Stimulated activated naive CD4-positive, alpha-beta T cell treated with Interleukin-2 at 50 U/mL for 16 hours (primary cell): ENCODE results near the gene PLCXD3.

ENCODE experiments used
- DNase-seq: peaks from one replicate; lab custom pipeline; 2025; lab: John Stamatoyannopoulos, UW

Gene PLCXD3

GRCh38 chr5:41414598-41414997 lies 95.8 kb downstream of the PLCXD3 start:
- no peak for DNase-seq

GRCh38 chr5:41413074-41413473 lies 97.3 kb downstream of the PLCXD3 start:
- no peak for DNase-seq

- DNase-seq, result no peak
Measured at GRCh38 chr5:41412496-41412895, 97.9 kb downstream of the PLCXD3 start.

GRCh38 chr5:41410737-41411136 lies 99.7 kb downstream of the PLCXD3 start:
- DNase-seq, result no peak

GRCh38 chr5:41410307-41410706 lies 100.1 kb downstream of the PLCXD3 start:
- DNase-seq, result no peak

- no peak for DNase-seq
Measured at GRCh38 chr5:41408676-41409443, 101.5 kb downstream of the PLCXD3 start.

GRCh38 chr5:41406936-41407335 lies 103.5 kb downstream of the PLCXD3 start:
- DNase-seq, result no peak

GRCh38 chr5:41406424-41406823 lies 104.0 kb downstream of the PLCXD3 start:
- no peak for DNase-seq

GRCh38 chr5:41404757-41405156 lies 105.6 kb downstream of the PLCXD3 start:
- no peak for DNase-seq

GRCh38 chr5:41403846-41404245 lies 106.6 kb downstream of the PLCXD3 start:
- DNase-seq, result no peak

GRCh38 chr5:41402845-41403244 lies 107.6 kb downstream of the PLCXD3 start:
- no peak for DNase-seq

GRCh38 chr5:41399839-41400238 lies 110.6 kb downstream of the PLCXD3 start:
- no peak for DNase-seq

GRCh38 chr5:41392016-41392415 lies 118.4 kb downstream of the PLCXD3 start:
- no peak for DNase-seq

GRCh38 chr5:41374631-41375030 lies 135.8 kb downstream of the PLCXD3 start:
- no peak for DNase-seq

GRCh38 chr5:41373230-41373629 lies 137.2 kb downstream of the PLCXD3 start:
- DNase-seq, result no peak

- DNase-seq, result no peak
Measured at GRCh38 chr5:41371738-41372137, 138.7 kb downstream of the PLCXD3 start.

- DNase-seq, result no peak
Measured at GRCh38 chr5:41370482-41370881, 139.9 kb downstream of the PLCXD3 start.

- DNase-seq, result no peak
Measured at GRCh38 chr5:41369799-41370198, 140.6 kb downstream of the PLCXD3 start.

GRCh38 chr5:41368158-41368557 lies 142.2 kb downstream of the PLCXD3 start:
- no peak for DNase-seq

GRCh38 chr5:41365369-41365768 lies 145.0 kb downstream of the PLCXD3 start:
- DNase-seq, result no peak

- DNase-seq, result no peak
Measured at GRCh38 chr5:41364346-41364745, 146.1 kb downstream of the PLCXD3 start.

- DNase-seq, result no peak
Measured at GRCh38 chr5:41363343-41363986, 146.9 kb downstream of the PLCXD3 start.

GRCh38 chr5:41356786-41357185 lies 153.6 kb downstream of the PLCXD3 start:
- no peak for DNase-seq

- no peak for DNase-seq
Measured at GRCh38 chr5:41349846-41350245, 160.6 kb downstream of the PLCXD3 start.
